WI38 (cell line): Measurements from ENCODE around the gene KLHL15.
"Not testable (repeated sequence)": the region's sequence is repeated elsewhere in the genome, so short reads cannot be mapped to it uniquely, and the experiment has no call there.

Experiments used
- H3K4me3 ChIP-seq: 2 replicates; pipeline ENCODE4 v1.5.1; 2011; ENCODE audit warnings: low read depth, mild to moderate bottlenecking, control low read depth, low read length
- TF ChIP-seq, protein P1 (sequence below): IDR thresholded peaks from 2 replicates; pipeline ENCODE4 v1.5.1; 2012; ENCODE audit warnings: low read depth, mild to moderate bottlenecking, control low read depth, low read length

KLHL15 gene

DNA sequence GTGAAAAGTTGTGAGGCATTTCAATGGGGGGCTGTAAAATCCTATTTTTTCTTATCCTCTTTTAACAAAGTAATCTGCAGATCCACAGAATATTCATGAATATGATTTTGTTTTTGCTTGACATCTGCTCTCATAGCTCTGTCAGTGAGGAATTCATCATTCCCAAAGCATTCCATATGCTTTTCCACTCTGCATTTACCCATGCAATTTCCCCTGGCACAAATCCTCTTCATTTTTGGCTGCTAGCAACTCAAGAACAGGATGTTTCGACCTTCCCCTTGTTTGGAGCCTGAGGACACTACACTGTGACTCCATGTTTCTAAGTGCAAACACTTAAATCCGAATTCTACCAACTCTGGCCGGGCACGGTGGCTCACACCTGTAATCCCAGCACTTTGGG lies 48.5 kb downstream of the KLHL15 start:
- TF ChIP-seq, protein P1, sequence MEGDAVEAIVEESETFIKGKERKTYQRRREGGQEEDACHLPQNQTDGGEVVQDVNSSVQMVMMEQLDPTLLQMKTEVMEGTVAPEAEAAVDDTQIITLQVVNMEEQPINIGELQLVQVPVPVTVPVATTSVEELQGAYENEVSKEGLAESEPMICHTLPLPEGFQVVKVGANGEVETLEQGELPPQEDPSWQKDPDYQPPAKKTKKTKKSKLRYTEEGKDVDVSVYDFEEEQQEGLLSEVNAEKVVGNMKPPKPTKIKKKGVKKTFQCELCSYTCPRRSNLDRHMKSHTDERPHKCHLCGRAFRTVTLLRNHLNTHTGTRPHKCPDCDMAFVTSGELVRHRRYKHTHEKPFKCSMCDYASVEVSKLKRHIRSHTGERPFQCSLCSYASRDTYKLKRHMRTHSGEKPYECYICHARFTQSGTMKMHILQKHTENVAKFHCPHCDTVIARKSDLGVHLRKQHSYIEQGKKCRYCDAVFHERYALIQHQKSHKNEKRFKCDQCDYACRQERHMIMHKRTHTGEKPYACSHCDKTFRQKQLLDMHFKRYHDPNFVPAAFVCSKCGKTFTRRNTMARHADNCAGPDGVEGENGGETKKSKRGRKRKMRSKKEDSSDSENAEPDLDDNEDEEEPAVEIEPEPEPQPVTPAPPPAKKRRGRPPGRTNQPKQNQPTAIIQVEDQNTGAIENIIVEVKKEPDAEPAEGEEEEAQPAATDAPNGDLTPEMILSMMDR: no peak
- no peak overlapping the region for H3K4me3 ChIP-seq

DNA sequence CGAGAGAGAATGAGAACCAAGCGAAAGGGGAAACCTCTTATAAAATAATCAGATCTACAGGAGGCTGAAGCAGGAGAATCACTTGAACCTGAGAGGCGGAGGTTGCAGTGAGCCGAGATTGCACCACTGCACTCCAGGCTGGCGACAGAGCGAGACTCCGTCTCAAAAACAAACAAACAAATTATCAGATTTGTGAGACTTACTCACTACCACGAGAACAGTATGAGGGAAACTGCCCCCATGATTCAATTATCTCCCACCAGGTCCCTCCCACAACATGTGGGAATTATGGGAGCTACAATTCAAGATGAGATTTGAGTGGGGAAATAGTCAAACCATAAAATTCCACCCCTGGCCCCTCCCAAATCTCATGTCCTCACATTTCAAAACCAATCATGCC lies 61.4 kb downstream of the KLHL15 start:
- H3K4me3 ChIP-seq: not testable (repeated sequence)

DNA sequence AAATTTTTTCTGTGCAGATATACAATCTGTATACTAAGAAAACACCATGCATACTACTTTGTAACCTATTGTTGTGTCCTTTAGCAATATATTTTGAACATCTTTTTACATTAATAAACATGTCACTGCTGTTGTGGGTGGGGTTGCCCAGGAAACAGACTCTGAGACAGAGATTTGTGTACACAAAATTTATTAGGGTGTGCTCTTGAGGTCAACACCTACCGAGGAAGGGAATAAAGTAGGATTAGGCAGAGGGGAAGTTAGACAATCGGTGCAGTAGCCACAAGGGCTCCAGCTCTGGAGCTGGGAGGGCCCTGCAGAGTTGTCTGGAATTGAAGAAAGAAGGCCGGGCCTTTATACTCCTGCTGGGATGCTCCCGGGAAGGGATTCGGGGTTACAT lies 62.8 kb downstream of the KLHL15 start:
- no peak overlapping the region for H3K4me3 ChIP-seq
- TF ChIP-seq, protein P1: no peak

DNA sequence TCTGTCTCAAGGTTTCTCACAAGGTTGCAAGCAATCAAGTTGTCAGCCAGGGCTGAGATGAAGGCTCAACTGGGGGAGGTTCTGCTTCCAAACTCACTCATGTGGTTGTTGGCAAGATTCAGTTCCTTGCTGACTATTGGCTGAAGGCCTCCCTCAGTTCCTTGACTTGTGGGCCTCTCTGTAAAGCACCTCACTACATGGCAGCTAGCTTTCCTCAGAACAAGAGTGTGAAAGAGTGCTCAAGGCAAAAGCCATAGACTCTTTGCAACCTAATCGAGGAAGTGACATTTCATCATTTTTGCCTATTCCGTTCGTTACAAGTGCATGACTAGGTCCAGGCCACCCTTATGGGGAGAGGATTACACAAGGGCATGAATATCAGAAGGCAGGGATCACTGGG lies 67.2 kb downstream of the KLHL15 start:
- no peak overlapping the region for H3K4me3 ChIP-seq
- TF ChIP-seq, protein P1: no peak

DNA sequence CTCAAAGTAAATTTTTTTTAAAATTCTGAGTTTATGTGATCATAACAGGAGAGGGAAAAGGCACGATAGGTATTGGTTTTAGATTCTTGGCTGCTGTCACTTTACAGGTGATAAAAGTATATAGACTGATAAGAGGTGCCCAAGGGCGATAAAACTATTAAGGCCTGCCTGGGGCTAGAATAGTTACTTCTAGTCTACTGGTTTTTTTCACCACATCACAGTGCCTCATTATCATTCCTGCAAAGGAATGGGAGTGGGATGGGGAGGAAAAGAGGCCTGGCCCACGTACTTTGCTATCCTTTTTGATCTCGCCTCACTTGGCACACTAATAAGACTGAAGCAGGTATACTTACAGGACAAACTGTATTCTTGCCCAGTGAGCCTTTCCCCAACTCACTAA lies 72.6 kb downstream of the KLHL15 start:
- no peak overlapping the region for H3K4me3 ChIP-seq
- TF ChIP-seq, protein P1: no peak

DNA sequence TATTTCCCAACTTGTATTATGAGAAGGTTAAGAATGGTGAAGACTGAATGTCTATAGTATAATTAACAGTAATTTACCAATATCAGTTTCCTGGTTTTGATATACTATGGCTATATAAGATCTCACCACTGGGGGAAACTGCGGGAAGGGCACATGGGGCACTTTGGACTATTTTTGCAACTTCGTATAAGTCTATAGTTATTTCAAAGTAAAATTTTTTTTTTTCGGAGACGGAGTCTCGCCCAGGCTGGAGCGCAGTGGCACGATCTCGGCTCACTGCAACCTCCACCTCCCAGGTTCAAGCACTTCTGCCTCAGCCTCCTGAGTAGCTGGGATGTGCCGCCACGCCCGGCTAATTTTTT lies 73.1 kb downstream of the KLHL15 start:
- no peak overlapping the region for H3K4me3 ChIP-seq
- TF ChIP-seq, protein P1: no peak

DNA sequence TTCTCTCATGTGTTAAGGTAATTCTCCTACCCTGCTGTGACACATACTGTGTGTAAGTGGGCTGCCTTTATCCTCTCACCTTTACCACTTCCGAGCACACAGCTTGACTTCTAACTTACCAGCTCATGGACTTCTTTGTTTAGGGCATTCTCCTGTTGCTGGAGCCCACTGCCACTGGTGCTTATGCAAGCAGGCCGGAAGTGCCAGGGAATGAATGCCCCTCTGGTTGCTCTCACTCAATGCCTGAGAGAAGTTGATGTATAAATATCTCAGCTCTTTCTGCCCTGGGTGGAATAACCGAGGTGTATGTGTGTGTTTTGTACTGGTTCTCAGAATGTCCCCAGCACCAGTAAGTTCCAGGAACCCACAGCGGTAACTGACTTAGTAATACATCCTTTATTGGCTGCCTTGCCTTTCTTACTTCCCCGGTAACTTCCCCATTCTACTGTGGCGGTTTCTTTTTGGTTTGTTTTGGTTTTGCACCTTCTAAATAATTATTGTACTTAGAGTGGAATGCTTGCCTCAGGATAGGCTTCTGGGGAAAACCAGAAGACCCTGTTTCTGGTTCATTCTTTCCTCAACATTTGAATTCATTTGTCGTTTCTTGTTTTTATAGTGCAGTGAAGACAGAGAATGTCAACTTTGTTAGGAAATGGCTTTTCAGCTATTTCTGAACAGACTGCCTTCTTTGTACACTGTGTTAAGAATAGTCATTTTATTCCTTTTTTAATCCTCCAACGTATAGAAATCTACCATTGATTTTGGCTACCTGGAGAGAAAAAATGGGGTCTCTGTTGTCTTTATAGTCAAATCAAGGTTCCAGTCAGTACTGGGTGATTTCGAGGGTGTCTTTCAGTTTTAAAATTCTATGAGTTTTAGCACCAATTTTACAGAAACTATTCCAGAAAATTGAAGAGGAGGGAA lies 73.7 kb downstream of the KLHL15 start:
- TF ChIP-seq, protein P1: no peak
- no peak overlapping the region for H3K4me3 ChIP-seq

DNA sequence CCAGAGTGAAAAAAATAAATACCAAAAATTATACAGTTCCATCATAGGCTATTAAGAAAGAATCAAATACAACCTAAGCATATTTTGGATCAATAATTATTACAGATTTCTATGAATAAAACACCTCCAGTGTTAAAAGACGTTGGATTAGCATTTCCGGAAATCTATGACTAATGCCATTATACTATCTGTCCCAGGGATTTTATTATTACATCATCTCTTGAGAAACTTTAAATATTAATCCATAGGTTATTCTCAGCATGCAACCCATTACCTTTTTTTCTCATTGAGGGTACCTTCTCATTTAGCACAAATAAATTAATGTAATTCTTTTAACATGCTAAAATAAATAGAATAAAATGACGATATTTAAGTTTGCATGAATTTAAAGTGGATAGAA lies 74.6 kb downstream of the KLHL15 start:
- no peak overlapping the region for H3K4me3 ChIP-seq
- TF ChIP-seq, protein P1: no peak
